A673 (cell line): ENCODE measurements around the gene CEP170B. TPM values are rescaled to one million over a fixed set of nuclear protein-coding genes. Genes with fewer than 3 reads are reported as not detected.
"Not testable (repeated sequence)": the region's sequence is repeated elsewhere in the genome, so short reads cannot be mapped to it uniquely, and the experiment has no call there.

ENCODE experiments used
- BruUV-seq: library from RNA; stranded (reverse); fragments of 400-500 nt; replicated peaks from 2 replicates; lab custom pipeline; 2021; lab: Mats Ljungman, UMichigan
- CTCF ChIA-PET: fragments of 300-600 bp; sonication (Branson Sonifier 250); formaldehyde crosslinking; loops from one replicate; lab custom pipeline; 2022; ENCODE audit warnings: antibody characterized with exemption; lab: Charles Lee
- POLR2A ChIA-PET: fragments of 300-600 bp; sonication (Branson Sonifier 250); formaldehyde crosslinking; loops from one replicate; lab custom pipeline; 2022; ENCODE audit warnings: antibody characterized with exemption; ENCODE audit not compliant: low non-redundant PET; lab: Charles Lee
- DNase-seq: peaks from one replicate; pipeline ENCODE4 v3.0.0-alpha.2; 2015; ENCODE audit warnings: low spot score
- H3K27ac ChIP-seq: fragments of 200-600 bp; sonication (generic); 2 replicates; pipeline ENCODE4 v1.5.1; 2016; ENCODE audit warnings: mixed run types, low read depth, mild to moderate bottlenecking, mixed read lengths, antibody characterized with exemption, low read length; ENCODE audit not compliant: poor library complexity, severe bottlenecking
- H3K27me3 ChIP-seq: fragments of 200-600 bp; sonication (generic); replicated peaks from 2 replicates; pipeline ENCODE4 v1.6.1; 2017; ENCODE audit warnings: mixed run types, low read depth, mild to moderate bottlenecking, mixed read lengths, antibody characterized with exemption, low read length; ENCODE audit not compliant: insufficient read depth, poor library complexity
- H3K36me3 ChIP-seq: fragments of 200-600 bp; sonication (generic); 2 replicates; pipeline ENCODE4 v1.6.1; 2016; ENCODE audit warnings: mixed run types, mild to moderate bottlenecking, mixed read lengths, antibody characterized with exemption, low read length; ENCODE audit not compliant: insufficient read depth, poor library complexity, severe bottlenecking
- H3K4me1 ChIP-seq: fragments of 200-600 bp; sonication (generic); 2 replicates; pipeline ENCODE4 v1.6.1; 2017; ENCODE audit warnings: mixed run types, mild to moderate bottlenecking, mixed read lengths, antibody characterized with exemption, low read length; ENCODE audit not compliant: insufficient read depth, poor library complexity, severe bottlenecking
- H3K4me3 ChIP-seq: fragments of 200-600 bp; sonication (generic); 2 replicates; pipeline ENCODE4 v1.5.1; 2016; ENCODE audit warnings: low read depth, mixed run types, mild to moderate bottlenecking, mixed read lengths, low read length; ENCODE audit not compliant: poor library complexity, severe bottlenecking
- H3K9me3 ChIP-seq: fragments of 200-600 bp; sonication (generic); 2 replicates; pipeline ENCODE4 v1.6.1; 2016; ENCODE audit warnings: mixed run types, low read depth, mild to moderate bottlenecking, mixed read lengths, antibody characterized with exemption, low read length; ENCODE audit not compliant: poor library complexity, severe bottlenecking
- EZH2 ChIP-seq: fragments of 200-600 bp; sonication (generic); IDR thresholded peaks from 2 replicates; pipeline ENCODE4 v1.6.1; 2017; ENCODE audit warnings: borderline replicate concordance, low read depth, mild to moderate bottlenecking, mixed read lengths, antibody characterized with exemption, low read length; ENCODE audit not compliant: poor library complexity, severe bottlenecking
- intact Hi-C: fragments of 100-400 bp; cut with micrococcal nuclease; formaldehyde crosslinking; loops from one replicate; pipeline ENCODE4 v1.10.0; 2022; ENCODE audit not compliant: unreplicated experiment
- total RNA-seq: library from RNA; stranded (reverse); gene quantifications from 2 replicates; pipeline ENCODE4 v1.2.3, GENCODE V29; 2021
- TF ChIP-seq, protein P1 (sequence below): fragments of 300-800, 200-600 bp; sonication (generic); conservative IDR thresholded peaks from 2 replicates; pipeline ENCODE4 v1.5.1; 2017; ENCODE audit warnings: low read depth, mild to moderate bottlenecking, antibody characterized with exemption, low read length, moderate library complexity, mixed read lengths

Gene CEP170B
- total RNA-seq, 1 experiment from 2014 or later = 20.8 TPM

DNA sequence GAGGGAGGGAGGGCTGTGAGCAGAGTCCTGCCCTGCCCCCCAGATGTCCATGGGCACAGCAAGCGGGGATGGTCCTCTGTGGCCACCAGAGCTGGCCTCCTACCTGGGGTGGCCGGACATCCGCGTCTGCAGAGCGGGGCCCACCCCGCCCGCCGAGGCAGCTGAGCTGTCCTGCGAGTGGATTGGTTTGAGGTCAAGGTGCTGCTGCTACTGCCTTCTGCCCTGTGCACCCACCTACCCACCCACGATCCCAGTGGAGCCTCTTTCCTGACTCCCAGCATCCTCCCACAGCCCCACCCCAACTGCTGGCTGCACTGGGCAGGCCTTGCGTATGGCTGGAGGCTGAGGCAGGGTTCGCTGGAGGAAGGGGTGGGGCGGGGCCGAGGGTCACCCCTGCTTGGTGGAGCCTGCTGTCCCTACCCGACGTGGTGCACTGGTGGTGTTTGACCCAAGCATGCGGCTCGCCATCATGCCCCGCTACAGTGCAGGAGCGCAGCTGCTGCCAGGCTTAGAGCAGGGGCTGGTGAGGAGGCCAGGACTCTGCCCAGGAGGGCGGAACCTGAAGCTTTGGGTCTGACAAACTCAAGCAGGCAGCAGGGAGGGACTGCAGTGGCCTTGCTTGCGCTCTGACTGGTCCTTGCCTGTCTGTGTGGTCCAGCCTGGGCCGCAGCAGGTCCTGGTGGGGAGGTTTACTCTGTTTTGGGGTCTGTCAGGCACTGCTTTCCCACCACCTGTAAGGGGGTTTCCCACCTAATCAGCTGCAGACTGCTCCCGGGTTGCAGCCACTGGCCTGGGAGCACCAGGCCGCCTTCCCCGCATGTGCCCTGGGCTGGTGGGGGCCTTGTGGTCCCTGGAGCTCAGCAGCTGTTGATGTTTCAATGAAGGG lies 23.7 kb downstream of the CEP170B start:
- Histone ChIP-seq H3K4me1 (no peaks in the 10 kb centered on the region), H3K36me3 (no peaks in the 10 kb centered on the region), H3K27ac (no peak overlapping the region), H3K4me3 (no peak overlapping the region), H3K9me3 (no peaks in the 10 kb centered on the region), H3K27me3 (no peaks in the 10 kb centered on the region)
- ChIA-PET CTCF (no interaction called here), POLR2A (no interaction called here)
- no TSS peak for BruUV-seq
- DNase-seq = no peak
- TF ChIP-seq, protein P1, sequence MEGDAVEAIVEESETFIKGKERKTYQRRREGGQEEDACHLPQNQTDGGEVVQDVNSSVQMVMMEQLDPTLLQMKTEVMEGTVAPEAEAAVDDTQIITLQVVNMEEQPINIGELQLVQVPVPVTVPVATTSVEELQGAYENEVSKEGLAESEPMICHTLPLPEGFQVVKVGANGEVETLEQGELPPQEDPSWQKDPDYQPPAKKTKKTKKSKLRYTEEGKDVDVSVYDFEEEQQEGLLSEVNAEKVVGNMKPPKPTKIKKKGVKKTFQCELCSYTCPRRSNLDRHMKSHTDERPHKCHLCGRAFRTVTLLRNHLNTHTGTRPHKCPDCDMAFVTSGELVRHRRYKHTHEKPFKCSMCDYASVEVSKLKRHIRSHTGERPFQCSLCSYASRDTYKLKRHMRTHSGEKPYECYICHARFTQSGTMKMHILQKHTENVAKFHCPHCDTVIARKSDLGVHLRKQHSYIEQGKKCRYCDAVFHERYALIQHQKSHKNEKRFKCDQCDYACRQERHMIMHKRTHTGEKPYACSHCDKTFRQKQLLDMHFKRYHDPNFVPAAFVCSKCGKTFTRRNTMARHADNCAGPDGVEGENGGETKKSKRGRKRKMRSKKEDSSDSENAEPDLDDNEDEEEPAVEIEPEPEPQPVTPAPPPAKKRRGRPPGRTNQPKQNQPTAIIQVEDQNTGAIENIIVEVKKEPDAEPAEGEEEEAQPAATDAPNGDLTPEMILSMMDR = no peak
- TF ChIP-seq EZH2 = no peak
- intact Hi-C loops = no loop called here

- CTCF ChIA-PET = no interaction called here
- BruUV-seq = no TSS peak
- POLR2A ChIA-PET = no interaction called here
These were observed 24.3 kb downstream of the CEP170B start for GRCh38 chr14:104889375-104889757.

DNA sequence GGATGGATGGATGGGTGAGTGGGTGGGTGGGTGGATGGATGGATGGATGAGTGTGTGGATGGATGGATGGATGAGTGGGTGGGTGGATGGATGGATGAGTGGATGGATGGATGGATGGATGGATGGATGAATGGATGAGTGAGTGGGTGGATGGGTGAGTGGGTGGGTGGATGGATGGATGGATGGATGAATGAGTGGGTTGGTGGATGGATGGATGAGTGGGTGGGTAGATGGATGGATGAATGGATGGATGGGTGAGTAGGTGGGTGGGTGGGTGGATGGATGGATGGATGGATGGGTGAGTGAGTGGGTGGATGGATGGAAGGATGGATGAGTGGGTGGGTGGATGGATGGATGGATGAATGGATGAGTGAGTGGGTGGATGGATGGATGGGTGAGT lies 25.2 kb downstream of the CEP170B start:
- CTCF ChIA-PET = not testable (repeated sequence)

More at GRCh38 chr14:104889375-104889757, 24.3 kb downstream of the CEP170B start:
- no peak overlapping the region for H3K4me3 ChIP-seq
- TF ChIP-seq, protein P1 = no peak
- TF ChIP-seq EZH2 = no peak
- H3K4me1 ChIP-seq = no peaks in the 10 kb centered on the region
- intact Hi-C loops = no loop called here
- no peaks in the 10 kb centered on the region for H3K36me3 ChIP-seq
- no peaks in the 10 kb centered on the region for H3K27me3 ChIP-seq
- no peak for DNase-seq
- no peak overlapping the region for H3K27ac ChIP-seq
- no peaks in the 10 kb centered on the region for H3K9me3 ChIP-seq

More for the DNA sequence above, 25.2 kb downstream of the CEP170B start:
- H3K36me3 ChIP-seq, intact Hi-C loops, H3K27me3 ChIP-seq, H3K4me1 ChIP-seq, POLR2A ChIA-PET, H3K4me3 ChIP-seq, DNase-seq, H3K27ac ChIP-seq, H3K9me3 ChIP-seq, BruUV-seq: not testable (repeated sequence)
